IMR-90 (cell line): ENCODE measurements around the gene TDRD7. TPM values are rescaled to one million over a fixed set of nuclear protein-coding genes. Genes with fewer than 3 reads are reported as not detected.

Experiments used
- ATAC-seq: fragments of 200-7000 bp; cut with Tn5 transposase; 2 replicates; pipeline ENCODE4 v1.9.1; 2020; ENCODE audit warnings: low read depth, mild to moderate bottlenecking, moderate library complexity
- BruUV-seq: library from RNA; stranded (reverse); fragments of 400-500 nt; replicated peaks from 2 replicates; lab custom pipeline; 2021; lab: Mats Ljungman, UMichigan
- CTCF ChIA-PET: fragments of 300-600 bp; formaldehyde crosslinking; extraction: SDS; loops from one replicate; lab custom pipeline; 2021; ENCODE audit warnings: antibody characterized with exemption; lab: Yijun Ruan, JAX
- POLR2A ChIA-PET: fragments of 300-600 bp; sonication (Branson Sonifier 250); formaldehyde crosslinking; loops from one replicate; lab custom pipeline; 2022; ENCODE audit warnings: antibody characterized with exemption; ENCODE audit not compliant: unreplicated experiment; lab: Charles Lee
- DNase-seq: peaks from one replicate; pipeline ENCODE4 v3.0.0; 2013
- H2AFZ ChIP-seq: replicated peaks from 2 replicates; pipeline ENCODE3; 2013; ENCODE audit warnings: low read length, mild to moderate bottlenecking; ENCODE audit not compliant: poor library complexity
- H2AK5ac ChIP-seq: 2 replicates; pipeline ENCODE4 v1.6.1; 2013; ENCODE audit warnings: low read depth, low read length, inconsistent platforms
- H2AK9ac ChIP-seq: replicated peaks from 2 replicates; pipeline ENCODE3; 2013; ENCODE audit warnings: mild to moderate bottlenecking, low read depth, low read length, moderate library complexity; ENCODE audit not compliant: poor library complexity
- H2BK120ac ChIP-seq: 2 replicates; pipeline ENCODE4 v1.6.1; 2013; ENCODE audit warnings: low read depth, low read length, inconsistent platforms
- H2BK15ac ChIP-seq: 3 replicates; pipeline ENCODE4 v1.6.1; 2013; ENCODE audit warnings: low read depth, low read length, inconsistent platforms
- H2BK20ac ChIP-seq: 2 replicates; pipeline ENCODE4 v1.6.1; 2013; ENCODE audit warnings: low read depth, mild to moderate bottlenecking, inconsistent platforms, low read length, moderate library complexity
- H2BK5ac ChIP-seq: 2 replicates; pipeline ENCODE4 v1.6.1; 2013; ENCODE audit warnings: mild to moderate bottlenecking, low read depth, low read length, inconsistent platforms; ENCODE audit not compliant: poor library complexity, severe bottlenecking
- H3K14ac ChIP-seq: replicated peaks from 2 replicates; pipeline ENCODE4 v1.6.1; 2013; ENCODE audit warnings: low read depth, low read length, inconsistent platforms
- H3K18ac ChIP-seq: 2 replicates; pipeline ENCODE4 v1.6.1; 2013; ENCODE audit warnings: low read depth, low read length, control low read depth
- H3K23ac ChIP-seq: 2 replicates; pipeline ENCODE4 v1.6.1; 2013; ENCODE audit warnings: low read depth, low read length, inconsistent platforms
- H3K27ac ChIP-seq: 2 replicates; pipeline ENCODE4 v1.5.1; 2013; ENCODE audit warnings: mild to moderate bottlenecking, control low read depth, low read length; ENCODE audit not compliant: insufficient read depth
- H3K27me3 ChIP-seq: 2 replicates; pipeline ENCODE4 v1.6.1; 2013; ENCODE audit warnings: low read length; ENCODE audit not compliant: control insufficient read depth, insufficient read depth
- H3K36me3 ChIP-seq: 2 replicates; pipeline ENCODE4 v1.6.1; 2013; ENCODE audit warnings: low read length, mixed read lengths; ENCODE audit not compliant: control insufficient read depth, insufficient read depth
- H3K4ac ChIP-seq: 2 replicates; pipeline ENCODE4 v1.6.1; 2013; ENCODE audit warnings: low read depth, low read length, inconsistent platforms
- H3K4me1 ChIP-seq: 2 replicates; pipeline ENCODE4 v1.6.1; 2013; ENCODE audit warnings: low read length, mixed read lengths; ENCODE audit not compliant: control insufficient read depth, insufficient read depth
- H3K4me2 ChIP-seq: 2 replicates; pipeline ENCODE4 v1.6.1; 2013; ENCODE audit warnings: low read depth, mild to moderate bottlenecking, control low read depth, low read length, moderate library complexity
- H3K4me3 ChIP-seq: 2 replicates; pipeline ENCODE4 v1.5.1; 2013; ENCODE audit warnings: low read depth, mild to moderate bottlenecking, control low read depth, low read length, moderate library complexity; ENCODE audit not compliant: insufficient read depth
- H3K56ac ChIP-seq: 2 replicates; pipeline ENCODE4 v1.6.1; 2013; ENCODE audit warnings: low read length, inconsistent platforms; ENCODE audit not compliant: insufficient read depth; ENCODE audit errors: extremely low read depth
- H3K79me1 ChIP-seq, 2 experiments: 2 replicates each; pipeline ENCODE4 v1.6.1; 2013; ENCODE audit warnings: low read length in 2 of 2, inconsistent platforms in 1 of 2, low read depth in 1 of 2
- H3K9ac ChIP-seq: 2 replicates; pipeline ENCODE4 v1.6.1; 2013; ENCODE audit warnings: low read depth, low read length, control low read depth
- H3K9me1 ChIP-seq: 2 replicates; pipeline ENCODE4 v1.6.1; 2013; ENCODE audit warnings: low read length, inconsistent platforms; ENCODE audit not compliant: insufficient read depth
- H3K9me3 ChIP-seq: 2 replicates; pipeline ENCODE4 v1.6.1; 2013; ENCODE audit warnings: low read length; ENCODE audit not compliant: control insufficient read depth, insufficient read depth
- H4K20me1 ChIP-seq: 2 replicates; pipeline ENCODE4 v1.6.1; 2013; ENCODE audit warnings: low read length, inconsistent platforms; ENCODE audit not compliant: insufficient read depth
- H4K5ac ChIP-seq: 2 replicates; pipeline ENCODE4 v1.6.1; 2013; ENCODE audit warnings: mild to moderate bottlenecking, low read depth, low read length, control low read depth
- H4K8ac ChIP-seq, 2 experiments: 2 replicates each; pipeline ENCODE4 v1.6.1; 2013; ENCODE audit warnings: low read depth in 2 of 2, low read length in 2 of 2, control low read depth in 1 of 2, inconsistent platforms in 1 of 2
- H4K91ac ChIP-seq: 2 replicates; pipeline ENCODE4 v1.6.1; 2013; ENCODE audit warnings: low read depth, low read length, inconsistent platforms; ENCODE audit not compliant: insufficient read depth
- BHLHE40 ChIP-seq: fragments of 150-350 bp; IDR thresholded peaks from 2 replicates; pipeline ENCODE4 v1.6.1; 2016; ENCODE audit warnings: mild to moderate bottlenecking, low read depth, low read length
- CEBPB ChIP-seq: IDR thresholded peaks from 2 replicates; pipeline ENCODE4 v1.6.1; 2012; ENCODE audit warnings: low read depth, low read length, improper control_type of control experiment
- CTCF ChIP-seq: conservative IDR thresholded peaks from 2 replicates; pipeline ENCODE4 v1.5.1; 2012; ENCODE audit warnings: mild to moderate bottlenecking, low read depth, low read length, improper control_type of control experiment
- FOS ChIP-seq: fragments of 150-350 bp; IDR thresholded peaks from 2 replicates; pipeline ENCODE4 v1.6.1; 2016; ENCODE audit warnings: low read depth, low read length
- MAFK ChIP-seq: IDR thresholded peaks from 2 replicates; pipeline ENCODE4 v1.6.1; 2012; ENCODE audit warnings: low read depth, low read length, improper control_type of control experiment
- MXI1 ChIP-seq: IDR thresholded peaks from 2 replicates; pipeline ENCODE4 v1.6.1; 2012; ENCODE audit warnings: low read depth, mild to moderate bottlenecking, low read length, moderate library complexity, borderline replicate concordance
- NFE2L2 ChIP-seq: fragments of 150-350 bp; IDR thresholded peaks from 2 replicates; pipeline ENCODE4 v1.6.1; 2016; ENCODE audit warnings: low read depth, mild to moderate bottlenecking, low read length
- POLR2A ChIP-seq: IDR thresholded peaks from 2 replicates; pipeline ENCODE4 v1.6.1; 2012; ENCODE audit warnings: mild to moderate bottlenecking, low read depth, low read length
- RAD21 ChIP-seq: IDR thresholded peaks from 2 replicates; pipeline ENCODE4 v1.6.1; 2012; ENCODE audit warnings: low read length, improper control_type of control experiment
- SMC3 ChIP-seq: fragments of 150-350 bp; IDR thresholded peaks from 2 replicates; pipeline ENCODE4 v1.6.1; 2016; ENCODE audit warnings: low read depth, mild to moderate bottlenecking, antibody characterized with exemption, low read length, moderate library complexity
- USF2 ChIP-seq: fragments of 150-350 bp; IDR thresholded peaks from 2 replicates; pipeline ENCODE4 v1.6.1; 2017; ENCODE audit warnings: mild to moderate bottlenecking, antibody characterized with exemption, low read length, low read depth
- WGBS, 2 experiments: methylation state at CpG; one replicate each; pipeline versions ENCODE4 v1.1.5 to v1.1.7; 2013; ENCODE audit warnings: missing lambda C conversion rate in 2 of 2; ENCODE audit not compliant: insufficient read length in 1 of 2; ENCODE audit errors: extremely low coverage in 2 of 2; 5-methylcytosine and 5-hydroxymethylcytosine counted together
- dilution Hi-C: fragments of 300-500 bp; cut with HindIII; formaldehyde crosslinking; loops from one replicate; pipeline ENCODE4 v1.14.3; 2018; ENCODE audit warnings: low sequenced_read_pairs; ENCODE audit not compliant: unreplicated experiment
- in situ Hi-C: fragments of 300-500 bp; cut with MboI; formaldehyde crosslinking; loops from 3 replicates; pipeline ENCODE4 v1.14.3; 2019; ENCODE audit warnings: low sequenced_read_pairs, inconsistent platforms, mixed read lengths
- intact Hi-C: fragments of 100-400 bp; cut with micrococcal nuclease; formaldehyde crosslinking; loops from 2 replicates; pipeline ENCODE4 v1.10.0; 2022
- polyA plus RNA-seq, 3 experiments: library from polyadenylated mRNA; depleted of rRNA; stranded (reverse); fragments of >200 nt; gene quantifications; 2 replicates each; pipeline ENCODE4 v1.2.3, GENCODE V29; 2012; ENCODE audit warnings: low replicate concordance in 1 of 3
- total RNA-seq: library from RNA; depleted of rRNA; stranded (reverse); fragments of >200 nt; gene quantifications from 2 replicates; pipeline ENCODE4 v1.2.3, GENCODE V29; 2012

The TDRD7 gene
- total and polyA plus RNA-seq, 2 of the 4 experiments (the other 2 are of a cell fraction), result 4.4 to 9.7 TPM

- H3K79me1 ChIP-seq, result 0 out of 4 replicates have a peak, but pooled peaks cover 0 to 3% of the 10 kb centered on the region in 2 experiments
- no peak overlapping the region for H3K4me3 ChIP-seq
- dilution Hi-C loops, result no loop called here
- no peak overlapping the region for H2AK9ac ChIP-seq
- DNase-seq, result no peak
- H3K27me3 ChIP-seq, result peaks cover 18% of the 10 kb centered on the region
- ChIA-PET CTCF (interaction anchor here (1.1 to 1.6 kb wide), 3 partner anchors 11 to 92 kb away, joined by 3 to 4 read pairs (median 3); no protein-coding TSS in a partner anchor), POLR2A (no interaction called here)
- no peak overlapping the region for H2BK15ac ChIP-seq
- H2BK120ac ChIP-seq, result no peak overlapping the region
- 0 out of 2 replicates have a peak, but pooled peaks cover 4% of the 10 kb centered on the region for H4K20me1 ChIP-seq
- no peak overlapping the region for H2BK5ac ChIP-seq
- in situ Hi-C loops, result no loop called here
- H3K23ac ChIP-seq, result no peak overlapping the region
- H2AFZ ChIP-seq, result no peak overlapping the region
- no peak overlapping the region for H3K14ac ChIP-seq
- no peak overlapping the region for H4K8ac ChIP-seq
- no peaks in the 10 kb centered on the region for H3K36me3 ChIP-seq
- no peak overlapping the region for H3K18ac ChIP-seq
- no peak overlapping the region for H4K5ac ChIP-seq
- WGBS, 2 experiments, result 33% methylated on average over 1 of the region's 4 CpGs; no CpG with 5 or more reads in 1 of the 2 experiments
- ATAC-seq, result no peak
- peaks cover 6% of the 10 kb centered on the region for H3K9me1 ChIP-seq
- no peaks in the 10 kb centered on the region for H3K9me3 ChIP-seq
- H3K4ac ChIP-seq, result no peak overlapping the region
- 0 out of 2 replicates have a peak overlapping the region, but pooled peaks have one; percentile 3 for H2AK5ac ChIP-seq
- H3K9ac ChIP-seq, result no peak overlapping the region
- intact Hi-C loops, result no loop called here
- H3K4me2 ChIP-seq, result no peak overlapping the region
- BruUV-seq, result no TSS peak
- H2BK20ac ChIP-seq, result no peak overlapping the region
- TF ChIP-seq BHLHE40, result no peak
- TF ChIP-seq NFE2L2, result no peak
- TF ChIP-seq SMC3, result no peak
- TF ChIP-seq MAFK, result no peak
- TF ChIP-seq USF2, result no peak
- TF ChIP-seq CTCF, result no peak
- TF ChIP-seq CEBPB, result no peak
- TF ChIP-seq MXI1, result no peak
- TF ChIP-seq RAD21, result no peak
- TF ChIP-seq FOS, result no peak
- no peak for TF ChIP-seq POLR2A
- H4K91ac ChIP-seq, result no peak overlapping the region
- H3K56ac ChIP-seq, result no peak overlapping the region
- H3K4me1 ChIP-seq, result peaks cover 20% of the 10 kb centered on the region
- no peak overlapping the region for H3K27ac ChIP-seq
Measured at GRCh38 chr9:97506306-97506705, 94.4 kb downstream of the TDRD7 start.
